Large intestine (tissue), 3 donors: ENCODE data around the gene HOXA5. TPM values are rescaled to one million over a fixed set of nuclear protein-coding genes. Genes with fewer than 3 reads are reported as not detected.

Experiments
- DNase-seq, 2 donors: peaks; one replicate each; pipeline versions ENCODE4 v3.0.0 to v3.0.0-alpha.2; 2013
- H3K27ac ChIP-seq: one replicate; pipeline ENCODE4 v1.5.1; 2013; ENCODE audit warnings: low read length
- H3K27me3 ChIP-seq: 2 replicates; pipeline ENCODE4 v1.6.1; 2013; ENCODE audit warnings: low read length; ENCODE audit not compliant: control insufficient read depth, insufficient read depth
- H3K36me3 ChIP-seq: 2 replicates; pipeline ENCODE4 v1.6.1; 2013; ENCODE audit warnings: low read length; ENCODE audit not compliant: control insufficient read depth, insufficient read depth
- H3K4me1 ChIP-seq: one replicate; pipeline ENCODE4 v1.6.1; 2013; ENCODE audit warnings: low read length; ENCODE audit not compliant: control insufficient read depth, insufficient read depth
- H3K4me3 ChIP-seq: one replicate; pipeline ENCODE4 v1.5.1; 2013; ENCODE audit warnings: low read length
- H3K9me3 ChIP-seq: one replicate; pipeline ENCODE4 v1.6.1; 2013; ENCODE audit warnings: mild to moderate bottlenecking, low read depth, low read length, moderate library complexity; ENCODE audit not compliant: control insufficient read depth
- WGBS: methylation state at CpG from one replicate; pipeline ENCODE4 v1.1.5; 2013; ENCODE audit warnings: low lambda C conversion rate; ENCODE audit not compliant: insufficient coverage; 5-methylcytosine and 5-hydroxymethylcytosine counted together
- polyA plus RNA-seq: library from polyadenylated mRNA; unstranded; fragments of 120-200 nt; gene quantifications from one replicate; pipeline ENCODE4 v1.2.1, GENCODE V29; 2013

The HOXA5 gene
- polyA plus RNA-seq, 1 donor = 30.3 TPM

GRCh38 chr7:27128034-27128433 is 15.4 kb downstream of the HOXA5 start:
- H3K4me1 ChIP-seq = peaks cover 44% of the 10 kb centered on the region
- H3K27me3 ChIP-seq = no peaks in the 10 kb centered on the region
- peak overlapping the region; percentile 76 for H3K27ac ChIP-seq

GRCh38 chr7:27126596-27127327 is 16.7 kb downstream of the HOXA5 start:
- no peaks in the 10 kb centered on the region for H3K27me3 ChIP-seq
- no peaks in the 10 kb centered on the region for H3K9me3 ChIP-seq
- H3K27ac ChIP-seq = peak overlapping the region; percentile 36
- peaks cover 42% of the 10 kb centered on the region for H3K4me1 ChIP-seq
- no peak for DNase-seq
- H3K36me3 ChIP-seq = peaks cover 2% of the 10 kb centered on the region
- H3K4me3 ChIP-seq = no peak overlapping the region
- WGBS = no CpG with 5 or more reads among the region's 3 CpGs

More at GRCh38 chr7:27128034-27128433, 15.4 kb downstream of the HOXA5 start:
- no CpG with 5 or more reads among the region's 2 CpGs for WGBS
- peaks cover 2% of the 10 kb centered on the region for H3K36me3 ChIP-seq
- H3K4me3 ChIP-seq = no peak overlapping the region
- H3K9me3 ChIP-seq = no peaks in the 10 kb centered on the region
- DNase-seq = no peak

DNA sequence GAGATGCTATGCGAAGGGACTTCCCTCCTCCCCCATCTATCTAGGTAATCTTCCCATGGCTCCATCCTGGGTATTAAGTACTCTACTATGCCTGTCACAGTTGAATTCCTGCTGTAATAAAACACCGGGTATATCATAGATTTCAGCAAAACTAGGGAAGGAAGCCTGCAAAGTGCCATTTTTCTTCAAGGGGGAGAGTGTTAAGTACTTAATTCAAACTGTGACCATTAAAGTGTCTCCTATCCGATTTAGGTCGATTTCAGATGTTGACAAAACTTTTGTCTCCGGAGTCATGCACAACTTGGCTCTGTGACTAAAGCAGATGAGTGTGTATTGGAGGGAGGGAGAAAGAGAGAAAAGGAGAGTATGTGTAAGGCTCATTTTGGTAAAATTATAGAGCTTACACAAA is 17.5 kb downstream of the HOXA5 start:
- no peak for DNase-seq
- Histone ChIP-seq H3K27me3 (no peaks in the 10 kb centered on the region), H3K27ac (peak overlapping the region; percentile 86), H3K9me3 (no peaks in the 10 kb centered on the region), H3K4me1 (peaks cover 36% of the 10 kb centered on the region), H3K4me3 (no peak overlapping the region), H3K36me3 (peaks cover 2% of the 10 kb centered on the region)
- 33% methylated on average over 3 of the region's 5 CpGs for WGBS

GRCh38 chr7:27124902-27125689 is 18.4 kb downstream of the HOXA5 start:
- WGBS = no CpG with 5 or more reads among the region's 8 CpGs
- no peak overlapping the region for H3K4me3 ChIP-seq
- H3K36me3 ChIP-seq = peaks cover 2% of the 10 kb centered on the region
- H3K4me1 ChIP-seq = peaks cover 43% of the 10 kb centered on the region
- H3K27me3 ChIP-seq = no peaks in the 10 kb centered on the region
- H3K9me3 ChIP-seq = no peaks in the 10 kb centered on the region
- peak overlapping the region; percentile 86 for H3K27ac ChIP-seq
- peak in 1 of 2 donors; percentile 67 for DNase-seq

GRCh38 chr7:27124096-27124901 is 19.2 kb downstream of the HOXA5 start:
- Histone ChIP-seq H3K27me3 (no peaks in the 10 kb centered on the region), H3K36me3 (peaks cover 5% of the 10 kb centered on the region), H3K27ac (peak overlapping the region; percentile 86), H3K9me3 (no peaks in the 10 kb centered on the region), H3K4me3 (peak overlapping the region; percentile 57), H3K4me1 (peaks cover 51% of the 10 kb centered on the region)
- WGBS = 20% methylated on average over 1 of the region's 43 CpGs
- peak in 1 of 2 donors; percentile 57 for DNase-seq

DNA sequence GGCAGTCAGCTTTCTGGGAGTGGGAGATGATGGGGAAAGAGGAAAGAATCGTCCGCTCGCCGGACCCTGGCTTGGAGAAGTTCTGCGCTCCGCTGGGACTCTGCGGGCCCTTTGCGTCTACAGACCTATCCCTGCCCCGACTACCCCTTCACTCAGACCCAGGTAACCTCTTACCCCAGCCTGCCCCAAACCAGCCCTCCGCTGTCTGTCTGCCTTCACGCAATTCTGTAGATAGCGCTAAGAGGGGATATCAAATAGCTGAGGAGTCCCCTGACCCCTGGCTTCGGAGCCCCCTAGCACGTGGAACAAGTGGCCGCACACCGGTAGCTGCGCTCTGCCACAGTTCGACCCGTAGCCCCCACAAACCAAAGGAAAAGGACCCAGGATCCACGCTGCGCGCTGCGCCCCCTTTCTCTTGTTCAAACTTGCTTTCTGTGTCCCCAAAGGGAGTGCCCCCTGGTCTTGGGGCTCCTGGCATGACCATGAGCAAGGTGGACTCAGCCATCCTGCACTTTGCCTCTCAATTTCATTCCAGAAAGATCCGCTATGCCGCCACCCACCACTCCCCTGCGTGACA is 19.9 kb downstream of the HOXA5 start:
- no CpG with 5 or more reads among the region's 26 CpGs for WGBS
- Histone ChIP-seq H3K27me3 (no peaks in the 10 kb centered on the region), H3K4me3 (peak overlapping the region; percentile 57), H3K36me3 (peaks cover 11% of the 10 kb centered on the region), H3K9me3 (no peaks in the 10 kb centered on the region), H3K27ac (peak overlapping the region; percentile 86), H3K4me1 (peaks cover 58% of the 10 kb centered on the region)
- no peak for DNase-seq

- no CpG with 5 or more reads among the region's 14 CpGs for WGBS
- Histone ChIP-seq H3K27ac (peak overlapping the region; percentile 86), H3K4me1 (peaks cover 62% of the 10 kb centered on the region), H3K36me3 (peaks cover 11% of the 10 kb centered on the region), H3K27me3 (no peaks in the 10 kb centered on the region), H3K9me3 (no peaks in the 10 kb centered on the region), H3K4me3 (peak overlapping the region; percentile 57)
- DNase-seq = peak in 1 of 2 donors; percentile 70
These were observed 20.4 kb downstream of the HOXA5 start for GRCh38 chr7:27123007-27123476.

DNA sequence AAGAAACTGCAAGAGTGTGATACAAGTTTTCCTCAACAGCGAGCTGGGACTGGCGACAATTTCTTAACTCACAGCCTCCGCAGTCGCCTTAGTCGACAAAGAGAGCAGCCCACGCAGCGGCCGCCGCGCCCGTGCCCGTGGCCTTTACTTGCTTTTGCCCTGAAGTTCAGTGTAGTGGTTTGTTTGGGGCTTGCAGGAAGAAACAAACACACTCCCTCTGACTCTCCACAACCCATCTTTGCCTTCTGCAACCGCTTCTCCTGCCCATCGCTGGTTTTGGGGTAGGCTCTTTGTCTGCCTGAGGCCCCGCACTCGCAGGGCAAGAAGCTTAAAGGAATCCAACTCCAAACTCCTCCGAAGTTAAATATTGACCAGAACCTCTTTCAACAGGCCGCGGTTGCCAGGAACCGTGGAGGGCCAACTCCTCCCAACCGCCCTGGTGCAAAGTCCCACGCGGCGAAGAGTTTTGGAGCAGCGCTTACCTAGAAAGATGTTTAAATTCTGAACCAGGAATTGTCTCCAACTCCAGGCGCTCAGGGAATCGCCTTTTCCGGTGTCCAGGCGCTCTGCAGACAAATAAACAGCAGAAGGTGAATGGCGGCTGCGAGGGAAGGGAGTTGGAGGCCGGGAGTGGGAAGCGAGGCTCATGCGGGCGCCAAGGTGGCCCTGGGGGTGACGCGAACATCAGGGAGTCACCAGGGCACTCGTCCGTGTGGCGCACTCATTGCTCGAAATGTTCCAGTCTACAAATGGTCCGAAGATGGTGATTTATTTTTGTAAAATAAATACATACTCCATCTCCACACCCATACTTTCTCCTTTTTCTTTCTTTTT is 21.2 kb downstream of the HOXA5 start:
- Histone ChIP-seq H3K4me3 (peak overlapping the region; percentile 57), H3K27me3 (no peaks in the 10 kb centered on the region), H3K36me3 (peaks cover 18% of the 10 kb centered on the region), H3K27ac (peak overlapping the region; percentile 86), H3K9me3 (no peaks in the 10 kb centered on the region), H3K4me1 (peaks cover 66% of the 10 kb centered on the region)
- DNase-seq = peak in 1 of 2 donors; percentile 88
- WGBS = 0% methylated on average over 1 of the region's 42 CpGs

- DNase-seq = peak in 1 of 2 donors; percentile 59
- peak overlapping the region; percentile 86 for H3K27ac ChIP-seq
- peaks cover 70% of the 10 kb centered on the region for H3K4me1 ChIP-seq
- WGBS = 0% methylated on average over 4 of the region's 7 CpGs
- peaks cover 20% of the 10 kb centered on the region for H3K36me3 ChIP-seq
- no peaks in the 10 kb centered on the region for H3K9me3 ChIP-seq
- H3K27me3 ChIP-seq = no peaks in the 10 kb centered on the region
- peak overlapping the region; percentile 57 for H3K4me3 ChIP-seq
These were observed 21.8 kb downstream of the HOXA5 start for GRCh38 chr7:27121684-27122076.
